ENCODE results near the gene ASS1.

Gene ASS1

DNA sequence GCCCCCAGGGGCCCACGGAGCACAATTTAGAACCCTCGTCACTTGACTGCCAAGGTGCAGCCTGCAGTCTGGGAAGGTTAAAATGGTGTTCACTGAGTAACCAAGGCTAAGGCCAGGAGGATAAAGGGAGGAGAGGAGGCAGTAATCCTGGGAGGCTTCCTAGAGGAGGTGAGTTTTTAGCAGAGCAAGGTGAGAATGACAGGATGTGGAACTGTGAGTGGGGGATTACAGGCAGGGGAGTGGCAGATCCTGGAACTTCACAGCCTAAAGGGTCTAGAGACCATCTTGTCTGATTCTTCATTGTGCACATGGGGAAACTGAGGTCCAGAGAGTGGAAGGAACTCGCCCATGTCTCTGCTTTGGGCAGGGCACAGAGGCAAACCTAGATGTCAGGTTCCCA, 42.5 kb upstream of the ASS1 start:
- no peak for DNase-seq (ENCODE audit: low read depth)
- no peak overlapping the region for H3K4me3 ChIP-seq (ENCODE audit: control insufficient read depth, low read depth, low read length)
- no peak for TF ChIP-seq CTCF (conservative IDR thresholded peaks at IDR 0.05; ENCODE audit: control insufficient read depth, insufficient read depth, low read depth, low read length)

DNA sequence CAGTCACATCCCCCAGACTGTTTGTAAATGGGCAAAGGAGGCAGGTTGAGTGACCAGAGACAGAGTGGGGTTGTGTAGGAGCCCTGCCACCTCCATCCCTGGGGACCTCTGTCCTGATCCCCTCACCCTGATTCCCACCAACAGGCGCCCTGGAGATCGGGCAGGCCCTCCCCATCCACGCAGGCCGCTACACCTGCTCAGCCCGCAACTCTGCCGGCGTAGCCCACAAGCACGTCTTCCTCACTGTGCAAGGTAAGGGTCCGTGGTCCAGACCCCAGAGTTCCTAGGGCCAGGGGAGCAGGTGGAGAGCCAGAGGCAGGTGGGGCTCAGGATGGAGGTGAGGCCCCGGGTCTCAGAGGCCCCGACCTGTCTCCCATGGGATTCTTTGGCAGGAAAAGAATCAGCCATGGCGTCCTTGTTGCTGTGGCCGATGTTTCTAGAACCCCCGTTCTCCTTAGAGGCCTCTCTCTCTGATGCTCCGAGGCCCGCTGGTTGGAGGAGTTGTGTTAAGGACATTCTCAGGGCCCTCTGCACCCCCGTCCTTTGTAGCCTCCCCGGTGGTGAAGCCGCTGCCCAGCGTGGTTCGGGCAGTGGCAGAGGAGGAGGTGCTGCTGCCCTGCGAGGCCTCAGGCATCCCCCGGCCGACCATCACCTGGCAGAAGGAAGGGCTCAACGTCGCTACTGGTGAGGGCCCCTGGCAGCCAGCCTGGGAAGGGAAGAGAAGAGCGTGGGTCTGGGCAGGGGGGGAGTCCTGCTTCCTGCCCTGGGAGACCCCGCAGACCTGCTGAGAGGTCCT, 41.9 kb upstream of the ASS1 start:
- no peak for TF ChIP-seq CTCF (conservative IDR thresholded peaks at IDR 0.05; ENCODE audit: control insufficient read depth, insufficient read depth, low read depth, low read length)
- H3K4me3 ChIP-seq (ENCODE audit: control insufficient read depth, low read depth, low read length): no peak overlapping the region
- DNase-seq (ENCODE audit: low read depth): no peak

GRCh38 chr9:130405657-130406257, 39.0 kb upstream of the ASS1 start:
- TF ChIP-seq CTCF (conservative IDR thresholded peaks at IDR 0.05; ENCODE audit: control insufficient read depth, insufficient read depth, low read depth, low read length): no peak
- no peak for DNase-seq (ENCODE audit: low read depth)
- no peak overlapping the region for H3K4me3 ChIP-seq (ENCODE audit: control insufficient read depth, low read depth, low read length)

DNA sequence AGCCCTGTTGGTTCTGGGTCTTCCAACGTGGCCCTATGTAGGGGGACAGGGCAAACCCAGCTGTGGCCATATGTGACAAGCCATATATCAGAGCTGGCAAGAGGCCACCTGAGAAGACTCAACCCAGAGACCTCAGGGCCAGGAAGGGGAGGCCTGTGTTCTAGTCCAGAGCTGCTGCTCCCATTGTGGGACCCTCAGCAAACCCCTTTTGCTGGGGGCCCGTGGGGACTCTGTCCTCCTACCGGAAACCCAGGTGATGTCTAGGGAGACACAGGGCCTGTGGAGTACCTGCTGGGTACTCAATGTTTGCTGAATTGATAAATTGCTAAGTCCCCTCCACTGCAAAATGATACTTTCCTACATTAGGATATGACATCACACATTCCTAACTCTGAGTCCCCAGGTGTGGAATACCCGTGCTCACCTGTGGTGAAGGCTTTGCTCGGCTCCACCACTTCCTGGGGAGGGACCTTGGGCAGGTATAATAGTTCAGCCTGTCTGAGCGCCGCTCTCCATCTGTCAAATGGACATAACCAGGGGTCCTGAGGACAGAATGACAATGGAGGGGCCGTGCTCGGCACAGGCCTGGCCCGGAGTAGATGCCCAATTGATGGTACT, 38.4 kb upstream of the ASS1 start:
- TF ChIP-seq CTCF (conservative IDR thresholded peaks at IDR 0.05; ENCODE audit: control insufficient read depth, insufficient read depth, low read depth, low read length): no peak
- no peak overlapping the region for H3K4me3 ChIP-seq (ENCODE audit: control insufficient read depth, low read depth, low read length)
- no peak for DNase-seq (ENCODE audit: low read depth)

DNA sequence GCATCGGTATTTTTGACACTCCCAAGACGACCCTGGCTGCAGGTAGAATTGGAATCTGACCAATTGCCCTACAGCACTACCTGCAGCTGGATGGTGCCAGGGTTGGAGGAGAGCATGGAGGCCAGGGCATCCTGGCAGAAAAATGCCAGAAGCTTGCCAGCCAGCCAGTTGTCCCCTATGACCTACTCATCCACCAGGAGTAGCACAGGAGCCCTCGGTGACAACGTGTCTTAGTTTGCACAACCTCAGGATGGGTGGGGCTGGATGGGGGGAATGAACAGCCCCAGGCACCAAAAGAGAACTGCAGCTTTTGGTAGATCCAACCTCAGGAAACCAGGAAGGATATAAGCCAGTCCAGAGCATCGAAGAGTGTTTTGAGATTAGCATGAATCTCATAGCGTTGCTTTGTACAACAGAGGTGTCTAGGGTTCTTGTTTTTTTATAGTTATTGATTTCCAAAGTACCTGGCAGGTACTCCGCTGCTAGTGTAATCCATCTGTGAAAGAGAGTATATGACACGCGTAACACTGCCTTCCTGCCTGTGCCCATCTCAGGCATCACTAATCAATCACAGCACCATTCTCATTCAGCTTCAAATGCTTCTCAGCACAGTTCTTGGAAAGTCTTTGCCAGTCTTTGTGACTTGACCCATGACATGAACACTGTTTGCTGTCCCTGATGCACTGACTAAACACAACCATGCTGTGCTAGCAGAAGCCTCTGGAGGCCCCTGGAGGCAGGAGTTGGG, 36.7 kb upstream of the ASS1 start:
- TF ChIP-seq CTCF (conservative IDR thresholded peaks at IDR 0.05; ENCODE audit: control insufficient read depth, insufficient read depth, low read depth, low read length): no peak
- no peak overlapping the region for H3K4me3 ChIP-seq (ENCODE audit: control insufficient read depth, low read depth, low read length)
- DNase-seq (ENCODE audit: low read depth): no peak

- H3K4me3 ChIP-seq (ENCODE audit: control insufficient read depth, low read depth, low read length): no peak overlapping the region
- no peak for TF ChIP-seq CTCF (conservative IDR thresholded peaks at IDR 0.05; ENCODE audit: control insufficient read depth, insufficient read depth, low read depth, low read length)
- no peak for DNase-seq (ENCODE audit: low read depth)
Observed at GRCh38 chr9:130408669-130409068, 36.1 kb upstream of the ASS1 start.
